Fibroblast of lung (primary cell): Measurements from ENCODE around the gene CCDC195.

Source experiments
- CTCF ChIP-seq, 2 donors: IDR thresholded peaks in 1 of 2; conservative IDR thresholded peaks in 1 of 2; 1 replicate in 1 of 2; 2 replicates in 1 of 2; pipeline ENCODE4 v1.5.1; 2011 to 2012; ENCODE audit warnings: low read length in 2 of 2, control low read depth in 1 of 2, inconsistent platforms in 1 of 2, low read depth in 1 of 2, mild to moderate bottlenecking in 1 of 2
- EZH2 ChIP-seq: IDR thresholded peaks from 2 replicates; pipeline ENCODE4 v1.5.1; 2012; ENCODE audit warnings: low read length, control low read depth, mild to moderate bottlenecking; ENCODE audit errors: missing control alignments

- TF ChIP-seq CTCF (conservative IDR thresholded peaks at IDR 0.05 in 1 of 2, IDR thresholded peaks at IDR 0.05 in 1 of 2; ENCODE audit: low read depth in 1 of 2, low read length in 2 of 2) (no peak), EZH2 (no peak)
These were observed 25.3 kb downstream of the CCDC195 start for GRCh38 chr2:224690868-224691267.
